ENCODE data around the gene RNU6-7.
A peak's percentile ranks its signal among the peaks of the same experiment; 100 is the strongest.

The RNU6-7 gene

GRCh38 chr14:32201816-32202490 is at the start of gene RNU6-7:
Gene RNU6-7 (plus strand): TSS chr14:32202045.
- DNase-seq (ENCODE audit: low read depth, low spot score) = peak; percentile 2

GRCh38 chr14:32166029-32166428 is 35.8 kb upstream of the RNU6-7 start:
- DNase-seq (ENCODE audit: low read depth, low spot score) = no peak

- DNase-seq (ENCODE audit: low read depth, low spot score) = no peak
Observed at GRCh38 chr14:32166924-32167323, 34.9 kb upstream of the RNU6-7 start.

- no peak for DNase-seq (ENCODE audit: low read depth, low spot score)
Observed at GRCh38 chr14:32167907-32168306, 33.9 kb upstream of the RNU6-7 start.

DNA sequence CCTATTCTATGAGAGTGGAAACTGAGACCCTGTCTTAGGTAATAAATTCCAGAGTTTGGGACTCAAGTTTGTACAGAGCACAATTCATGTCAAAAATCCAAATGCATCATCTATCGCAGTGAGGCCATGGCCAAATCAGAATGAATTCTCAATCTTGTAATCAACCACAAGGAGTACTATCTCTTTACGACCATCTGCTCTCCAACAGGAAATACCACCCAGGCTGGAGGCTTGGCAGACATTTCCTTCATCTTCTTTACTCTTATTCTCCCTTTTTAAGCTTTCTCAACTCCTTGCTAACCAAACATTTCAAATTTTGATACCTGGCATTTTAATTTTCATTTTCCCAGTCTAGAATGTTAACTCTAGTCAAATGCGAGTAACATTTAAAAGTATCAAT is 32.7 kb upstream of the RNU6-7 start:
- no peak for DNase-seq (ENCODE audit: low read depth, low spot score)

DNA sequence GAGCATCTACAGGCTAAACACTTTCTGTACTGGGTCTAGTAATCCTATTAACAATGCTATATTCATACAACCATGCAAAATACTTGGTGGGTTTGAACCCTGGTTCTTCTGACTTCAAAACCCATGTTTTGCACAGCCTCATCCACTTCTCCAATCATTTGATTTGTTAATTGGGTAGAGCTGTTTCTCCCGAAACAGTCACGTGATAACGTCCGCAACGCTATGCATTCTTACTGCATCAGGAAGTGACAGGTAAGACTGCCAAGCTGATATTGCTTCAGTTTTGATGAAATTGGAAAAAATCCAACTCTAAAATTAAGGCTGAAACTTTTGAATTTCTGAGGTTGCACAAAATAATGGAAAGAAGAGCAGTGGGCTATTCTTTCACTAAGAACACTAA is 30.4 kb upstream of the RNU6-7 start:
- DNase-seq (ENCODE audit: low read depth, low spot score) = no peak

- no peak for DNase-seq (ENCODE audit: low read depth, low spot score)
Observed at GRCh38 chr14:32183151-32184058, 18.4 kb upstream of the RNU6-7 start.

DNA sequence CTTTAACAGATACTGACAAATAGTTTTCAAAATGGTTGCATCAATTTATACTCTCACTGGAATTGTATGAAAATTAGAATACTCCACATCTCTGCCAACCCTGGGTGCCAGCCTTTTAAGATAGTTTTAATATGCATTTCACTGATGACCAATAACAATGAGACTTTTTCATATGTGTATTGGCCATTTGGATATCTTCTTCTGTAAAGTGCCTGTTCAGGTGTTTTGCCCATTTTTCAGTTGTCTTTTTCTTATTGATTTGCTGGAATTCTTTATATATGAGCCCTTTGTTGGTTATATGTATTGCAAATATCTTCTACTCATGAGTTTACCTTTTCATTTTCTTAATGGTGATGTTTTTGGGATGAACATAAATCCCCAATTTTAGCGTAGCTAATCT is 16.7 kb upstream of the RNU6-7 start:
- DNase-seq (ENCODE audit: low read depth, low spot score) = no peak

DNA sequence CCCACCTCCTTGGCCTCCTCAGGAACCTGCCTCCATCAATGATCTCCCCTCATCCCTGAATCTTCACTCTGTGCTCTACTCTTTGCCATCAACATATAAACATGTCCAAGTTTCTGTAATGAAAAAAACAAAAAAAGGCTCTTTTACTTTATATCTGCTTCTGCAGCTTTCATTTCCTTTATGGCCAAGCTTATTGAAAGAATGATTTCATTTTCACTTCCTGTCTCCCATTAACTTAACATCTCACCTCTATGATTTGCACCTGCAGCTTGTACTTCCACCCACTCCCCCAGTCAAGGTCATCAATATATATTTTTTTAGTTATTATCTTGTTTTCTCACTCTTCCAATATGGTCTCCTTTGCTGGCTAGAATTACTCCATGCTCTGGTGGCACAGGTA is 15.6 kb upstream of the RNU6-7 start:
- DNase-seq (ENCODE audit: low read depth, low spot score) = no peak

GRCh38 chr14:32189811-32190210 is 12.0 kb upstream of the RNU6-7 start:
- no peak for DNase-seq (ENCODE audit: low read depth, low spot score)

DNA sequence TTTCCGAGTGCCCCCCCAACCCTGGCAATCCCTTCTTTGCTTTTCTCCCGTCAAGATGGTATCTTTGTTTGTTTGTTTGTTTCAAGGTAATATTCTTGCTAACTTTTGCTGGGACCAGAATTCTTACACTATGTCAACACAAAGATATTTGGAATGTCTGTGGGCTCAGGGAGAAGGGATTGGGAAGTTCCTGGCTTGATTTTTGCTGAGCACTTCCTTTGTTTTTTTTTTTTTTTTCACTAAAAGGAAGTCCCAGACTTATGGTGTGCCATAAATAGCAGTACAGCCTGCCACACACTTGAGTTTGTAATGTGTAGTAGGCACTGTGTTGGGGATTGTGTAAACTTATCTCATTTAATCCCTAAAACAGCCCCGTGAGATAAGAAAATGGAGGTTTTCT is 11.2 kb upstream of the RNU6-7 start:
- no peak for DNase-seq (ENCODE audit: low read depth, low spot score)

- no peak for DNase-seq (ENCODE audit: low read depth, low spot score)
Observed at GRCh38 chr14:32192712-32193373, 9.0 kb upstream of the RNU6-7 start.

- DNase-seq (ENCODE audit: low read depth, low spot score) = no peak
Observed at GRCh38 chr14:32193532-32193931, 8.3 kb upstream of the RNU6-7 start.

DNA sequence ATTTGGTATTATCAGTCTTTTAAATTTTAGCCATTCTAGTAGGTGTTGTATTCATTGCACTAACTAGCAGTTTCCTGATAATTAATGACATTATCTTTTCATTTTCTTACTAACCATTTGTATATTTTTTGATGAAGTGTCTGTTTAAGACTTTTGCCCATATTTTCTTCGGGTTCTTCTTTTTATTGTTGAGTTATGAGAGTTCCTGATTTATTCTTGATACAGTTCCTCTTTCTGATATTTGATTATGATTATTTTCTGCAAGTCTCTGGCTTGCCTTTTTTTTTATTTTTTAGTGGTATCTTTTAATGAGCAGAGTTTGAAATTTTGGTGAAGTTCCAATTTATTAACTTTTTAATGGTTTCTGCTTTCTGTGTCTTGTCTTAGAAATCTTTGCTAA is 6.2 kb upstream of the RNU6-7 start:
- DNase-seq (ENCODE audit: low read depth, low spot score) = no peak

GRCh38 chr14:32197919-32198318 is 3.9 kb upstream of the RNU6-7 start:
- no peak for DNase-seq (ENCODE audit: low read depth, low spot score)

DNA sequence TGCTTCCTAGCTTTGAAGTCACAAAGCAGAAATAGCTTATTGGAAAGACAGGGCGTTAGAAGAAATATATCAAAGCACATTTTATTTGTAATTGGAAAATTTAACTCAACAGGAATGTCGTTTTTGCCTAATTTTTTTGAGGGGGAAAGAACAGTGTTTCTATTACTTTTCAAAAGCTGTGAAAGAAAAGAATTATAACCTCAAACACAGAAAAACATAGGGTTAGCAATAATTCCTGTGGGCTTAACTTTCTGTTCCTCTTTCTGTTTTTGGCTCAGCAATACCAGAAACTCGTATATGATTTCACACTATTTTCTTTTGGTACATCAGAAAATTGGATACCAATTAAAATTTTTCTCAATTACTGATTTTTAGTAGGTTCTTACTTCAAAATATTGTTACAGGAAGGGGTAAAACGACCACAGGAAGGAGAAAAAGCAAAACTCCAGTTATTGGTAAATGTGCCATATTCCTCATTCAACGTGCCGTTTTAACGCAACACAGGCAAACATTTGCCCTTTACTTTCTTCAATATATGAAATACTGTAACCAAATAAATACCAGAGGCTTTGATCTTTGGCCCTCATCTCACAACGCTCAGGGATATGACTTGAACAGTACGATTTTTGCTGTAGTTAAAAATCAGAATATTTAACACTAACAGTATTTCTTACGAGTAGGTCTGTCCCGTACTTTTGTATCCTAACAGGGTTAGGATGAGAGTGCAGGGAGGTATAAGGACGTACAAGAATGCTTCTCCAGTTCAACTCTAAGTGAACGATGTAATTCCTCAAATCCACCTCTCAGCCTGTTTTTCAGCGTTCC is 1.3 kb upstream of the RNU6-7 start:
- DNase-seq (ENCODE audit: low read depth, low spot score) = no peak

GRCh38 chr14:32201193-32201815 is 541 bp upstream of the RNU6-7 start:
- DNase-seq (ENCODE audit: low read depth, low spot score) = peak; percentile 25

DNA sequence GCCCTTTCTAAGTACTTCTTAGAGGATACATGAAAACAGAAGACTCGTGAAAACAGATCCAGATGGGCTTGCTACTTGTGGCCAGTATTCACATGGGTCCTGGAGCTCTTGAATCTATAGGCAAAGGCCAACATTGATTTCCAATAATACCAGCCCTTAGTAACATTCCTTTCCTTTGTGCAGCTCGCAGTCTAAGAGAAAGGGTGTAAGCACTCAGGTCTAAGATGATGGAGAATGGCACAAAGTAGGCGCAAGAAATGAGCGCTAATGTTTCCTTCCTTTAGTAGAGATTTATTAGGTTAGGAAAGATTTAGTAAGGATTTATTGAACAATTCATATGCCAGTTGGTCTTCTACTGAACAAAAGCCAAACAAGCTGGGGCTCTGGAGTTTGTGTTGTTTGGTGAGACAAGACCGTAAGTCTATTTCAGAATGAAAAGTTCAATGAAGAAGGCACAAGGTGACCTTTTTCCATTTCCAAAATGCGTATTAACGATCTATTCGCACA is 699 bp downstream of the RNU6-7 start:
- DNase-seq (ENCODE audit: low read depth, low spot score) = peak; percentile 18

DNA sequence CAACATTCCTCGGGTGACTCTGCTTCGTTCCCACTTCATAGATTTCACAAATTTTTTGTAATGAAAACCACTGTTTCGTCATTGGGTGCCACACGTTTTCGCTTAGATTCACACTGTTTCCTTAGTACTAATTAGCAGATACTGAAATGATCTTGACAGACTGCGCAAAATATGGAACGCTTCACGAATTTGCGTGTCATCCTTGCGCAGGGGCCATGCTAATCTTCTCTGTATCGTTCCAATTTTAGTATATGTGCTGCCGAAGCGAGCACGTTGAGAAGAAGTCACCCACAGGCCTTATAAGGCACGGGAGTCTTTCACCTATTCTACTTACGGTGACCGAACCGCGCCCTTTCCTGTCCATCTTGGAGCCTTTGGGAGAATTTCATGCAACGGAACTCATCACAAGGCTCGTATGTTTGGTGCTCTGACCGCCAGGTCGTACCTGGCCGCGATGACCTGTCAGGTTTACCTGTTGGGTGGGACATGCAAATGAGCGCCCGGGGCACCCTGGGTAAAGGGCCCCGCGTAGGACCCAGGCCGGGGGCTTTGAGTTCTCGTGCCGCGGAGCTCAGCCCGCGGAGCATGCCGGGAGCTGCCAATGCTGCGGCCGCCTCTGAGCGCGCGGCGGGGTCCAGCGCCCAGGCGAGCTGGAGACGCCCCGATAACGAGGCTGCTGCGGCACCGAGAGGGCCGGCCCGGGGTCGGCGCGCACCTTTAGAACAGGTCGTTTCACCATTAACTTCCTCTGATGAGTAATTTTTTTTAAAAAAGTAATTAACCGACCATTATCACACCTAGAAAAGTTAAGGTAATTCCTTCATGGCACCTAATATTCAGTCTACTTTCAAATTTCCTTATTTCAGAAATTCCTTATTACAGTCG is 1.4 kb downstream of the RNU6-7 start, which contains the start of gene RNU6-8:
TSS of gene RNU6-8 (minus strand) at position 272 of the 885 bp plus-strand sequence.
- peak; percentile 60 for DNase-seq (ENCODE audit: low read depth, low spot score)

GRCh38 chr14:32203928-32204357 is 2.1 kb downstream of the RNU6-7 start:
- DNase-seq (ENCODE audit: low read depth, low spot score) = no peak
